ENCODE results near the gene FBXO3.

- TF ChIP-seq POLR2AphosphoS5 (IDR thresholded peaks at IDR 0.05; ENCODE audit: low read depth, low read length) (no peak), POLR2A (IDR thresholded peaks at IDR 0.05; ENCODE audit: low read depth, low read length) (no peak)
Observed at GRCh38 chr11:33737362-33737821, 36.9 kb downstream of the FBXO3 start.

Measured in GM12891 (cell line).